OCI-LY1 (cell line): ENCODE data around the gene SLC15A5.

Experiments used
- H2AFZ ChIP-seq: fragments of 200-600 bp; sonication (generic), shearing (Covaris generic); 2 replicates; pipeline ENCODE4 v1.6.0; 2014; ENCODE audit warnings: antibody characterized with exemption, mild to moderate bottlenecking, low read length
- H3F3A ChIP-seq: fragments of 200-600 bp; sonication (generic), shearing (Covaris generic); 2 replicates; pipeline ENCODE4 v1.6.0; 2014; ENCODE audit warnings: mild to moderate bottlenecking, antibody characterized with exemption, low read length, moderate library complexity; ENCODE audit not compliant: insufficient read depth
- H3K27ac ChIP-seq: fragments of 200-600 bp; sonication (generic); 2 replicates; pipeline ENCODE4 v1.5.1; 2014; ENCODE audit warnings: low read length, mixed run types, mild to moderate bottlenecking, low read depth; ENCODE audit not compliant: poor library complexity, severe bottlenecking
- H3K27me3 ChIP-seq: fragments of 200-600 bp; sonication (generic); 2 replicates; pipeline ENCODE4 v1.6.0; 2014; ENCODE audit warnings: antibody characterized with exemption, mild to moderate bottlenecking, low read length, moderate library complexity; ENCODE audit not compliant: insufficient read depth
- H3K36me3 ChIP-seq: fragments of 200-600 bp; sonication (generic); 2 replicates; pipeline ENCODE4 v1.6.1; 2014; ENCODE audit warnings: mild to moderate bottlenecking, antibody characterized with exemption, low read length, moderate library complexity, mixed read lengths; ENCODE audit not compliant: insufficient read depth
- H3K4me1 ChIP-seq: fragments of 200-600 bp; sonication (generic); 2 replicates; pipeline ENCODE4 v1.5.1; 2014; ENCODE audit warnings: mild to moderate bottlenecking, low read length, moderate library complexity; ENCODE audit not compliant: insufficient read depth, severe bottlenecking
- H3K4me2 ChIP-seq: fragments of 200-600 bp; sonication (generic), shearing (Covaris generic); 2 replicates; pipeline ENCODE4 v1.6.1; 2014; ENCODE audit warnings: low read length
- H3K4me3 ChIP-seq: fragments of 200-600 bp; sonication (generic); 2 replicates; pipeline ENCODE4 v1.5.1; 2014; ENCODE audit warnings: low read length, low read depth, mild to moderate bottlenecking, mixed read lengths; ENCODE audit not compliant: poor library complexity, severe bottlenecking
- H3K79me2 ChIP-seq: fragments of 200-600 bp; shearing (Covaris generic); 2 replicates; pipeline ENCODE4 v1.6.1; 2016; ENCODE audit warnings: mixed run types, low read length, mixed read lengths; ENCODE audit not compliant: insufficient read depth
- H3K9ac ChIP-seq: fragments of 200-600 bp; sonication (generic), shearing (Covaris generic); 2 replicates; pipeline ENCODE4 v1.6.1; 2014; ENCODE audit warnings: mild to moderate bottlenecking, low read length, mixed read lengths
- H3K9me2 ChIP-seq: fragments of 200-600 bp; sonication (generic), shearing (Covaris generic); 2 replicates; pipeline ENCODE4 v1.6.1; 2014; ENCODE audit warnings: low read depth, mild to moderate bottlenecking, low read length, mixed read lengths
- H3K9me3 ChIP-seq: fragments of 200-600 bp; shearing (Covaris generic); 2 replicates; pipeline ENCODE4 v1.6.1; 2014; ENCODE audit warnings: low read length, mixed read lengths
- H4K20me1 ChIP-seq: fragments of 200-600 bp; sonication (generic), shearing (Covaris generic); 2 replicates; pipeline ENCODE4 v1.6.0; 2016; ENCODE audit warnings: mild to moderate bottlenecking, low read length; ENCODE audit not compliant: insufficient read depth
- EZH2 ChIP-seq: fragments of 200-600 bp; sonication (generic), shearing (Covaris generic); IDR thresholded peaks from 2 replicates; pipeline ENCODE4 v1.8.0; 2017; ENCODE audit warnings: borderline replicate concordance, mixed run types, mild to moderate bottlenecking, antibody characterized with exemption, low read length, moderate library complexity, mixed read lengths
- TF ChIP-seq, protein P1 (sequence below): fragments of 200-600 bp; sonication (generic), shearing (Covaris generic); IDR thresholded peaks from 2 replicates; pipeline ENCODE4 v1.5.1; 2017; ENCODE audit warnings: mild to moderate bottlenecking, antibody characterized with exemption, low read length, moderate library complexity, mixed read lengths

Gene SLC15A5

DNA sequence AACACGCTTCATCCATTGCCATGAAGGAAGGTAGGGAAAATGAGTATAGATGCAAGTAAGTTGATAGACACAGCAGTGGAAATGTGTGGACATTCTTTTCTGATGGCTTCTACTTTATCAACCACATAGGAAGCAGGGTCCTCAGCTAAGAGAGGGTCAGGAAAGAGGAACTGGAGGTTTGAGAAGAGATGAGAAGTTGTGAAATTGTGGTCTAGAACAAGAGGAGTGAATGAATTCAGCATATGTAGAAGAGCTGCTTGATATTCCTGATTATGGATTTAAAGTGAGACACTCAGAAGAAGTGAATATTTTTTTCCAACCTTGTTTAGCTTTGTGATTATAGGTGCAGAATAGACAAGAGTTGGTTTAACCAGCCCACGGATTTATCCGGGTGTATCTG lies 128.5 kb downstream of the SLC15A5 start:
- H4K20me1 ChIP-seq: no peaks in the 10 kb centered on the region
- H3K9me2 ChIP-seq: no peaks in the 10 kb centered on the region
- no peak overlapping the region for H3K27ac ChIP-seq
- H3K9me3 ChIP-seq: no peaks in the 10 kb centered on the region
- no peaks in the 10 kb centered on the region; the same call in 1 of the 2 replicates for H3K27me3 ChIP-seq
- H3K9ac ChIP-seq: no peak overlapping the region
- no peaks in the 10 kb centered on the region for H3K79me2 ChIP-seq
- H3K4me1 ChIP-seq: no peaks in the 10 kb centered on the region
- H3K4me3 ChIP-seq: no peak overlapping the region
- no peak overlapping the region for H2AFZ ChIP-seq
- TF ChIP-seq EZH2: no peak
- TF ChIP-seq, protein P1, sequence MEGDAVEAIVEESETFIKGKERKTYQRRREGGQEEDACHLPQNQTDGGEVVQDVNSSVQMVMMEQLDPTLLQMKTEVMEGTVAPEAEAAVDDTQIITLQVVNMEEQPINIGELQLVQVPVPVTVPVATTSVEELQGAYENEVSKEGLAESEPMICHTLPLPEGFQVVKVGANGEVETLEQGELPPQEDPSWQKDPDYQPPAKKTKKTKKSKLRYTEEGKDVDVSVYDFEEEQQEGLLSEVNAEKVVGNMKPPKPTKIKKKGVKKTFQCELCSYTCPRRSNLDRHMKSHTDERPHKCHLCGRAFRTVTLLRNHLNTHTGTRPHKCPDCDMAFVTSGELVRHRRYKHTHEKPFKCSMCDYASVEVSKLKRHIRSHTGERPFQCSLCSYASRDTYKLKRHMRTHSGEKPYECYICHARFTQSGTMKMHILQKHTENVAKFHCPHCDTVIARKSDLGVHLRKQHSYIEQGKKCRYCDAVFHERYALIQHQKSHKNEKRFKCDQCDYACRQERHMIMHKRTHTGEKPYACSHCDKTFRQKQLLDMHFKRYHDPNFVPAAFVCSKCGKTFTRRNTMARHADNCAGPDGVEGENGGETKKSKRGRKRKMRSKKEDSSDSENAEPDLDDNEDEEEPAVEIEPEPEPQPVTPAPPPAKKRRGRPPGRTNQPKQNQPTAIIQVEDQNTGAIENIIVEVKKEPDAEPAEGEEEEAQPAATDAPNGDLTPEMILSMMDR: no peak
- no peaks in the 10 kb centered on the region for H3K36me3 ChIP-seq
- H3K4me2 ChIP-seq: no peak overlapping the region
- H3F3A ChIP-seq: no peaks in the 10 kb centered on the region
